ENCODE data around the gene PLA2G2D.

DNA sequence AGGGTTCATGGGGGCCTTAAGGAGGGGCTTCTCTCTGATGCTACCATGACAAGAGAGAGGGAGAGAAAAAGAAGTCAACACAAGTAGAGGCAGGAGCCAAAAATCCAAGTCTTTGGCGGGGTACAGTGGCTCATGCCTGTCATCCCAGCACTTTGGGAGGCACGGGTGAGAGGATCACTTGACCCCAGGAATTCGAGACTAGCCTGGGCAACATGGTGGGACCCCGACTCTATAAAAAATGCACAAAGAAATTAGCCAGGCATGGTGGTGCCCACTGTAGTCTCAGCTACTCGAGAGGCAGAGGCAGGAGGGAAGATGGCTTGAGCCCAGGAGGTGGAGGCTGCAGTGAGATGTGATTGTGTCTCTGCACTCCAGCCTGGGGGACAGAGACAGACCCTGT, 40.6 kb downstream of the PLA2G2D start:
- TF ChIP-seq CSDC2 (CRISPR knock-in tag; IDR thresholded peaks at IDR 0.05), result no peak
- no peak for TF ChIP-seq OSR1 (CRISPR knock-in tag; IDR thresholded peaks at IDR 0.05)
- TF ChIP-seq ARNTL (CRISPR knock-in tag; IDR thresholded peaks at IDR 0.05; ENCODE audit: borderline replicate concordance, low read depth), result no peak
- TF ChIP-seq, protein P1, sequence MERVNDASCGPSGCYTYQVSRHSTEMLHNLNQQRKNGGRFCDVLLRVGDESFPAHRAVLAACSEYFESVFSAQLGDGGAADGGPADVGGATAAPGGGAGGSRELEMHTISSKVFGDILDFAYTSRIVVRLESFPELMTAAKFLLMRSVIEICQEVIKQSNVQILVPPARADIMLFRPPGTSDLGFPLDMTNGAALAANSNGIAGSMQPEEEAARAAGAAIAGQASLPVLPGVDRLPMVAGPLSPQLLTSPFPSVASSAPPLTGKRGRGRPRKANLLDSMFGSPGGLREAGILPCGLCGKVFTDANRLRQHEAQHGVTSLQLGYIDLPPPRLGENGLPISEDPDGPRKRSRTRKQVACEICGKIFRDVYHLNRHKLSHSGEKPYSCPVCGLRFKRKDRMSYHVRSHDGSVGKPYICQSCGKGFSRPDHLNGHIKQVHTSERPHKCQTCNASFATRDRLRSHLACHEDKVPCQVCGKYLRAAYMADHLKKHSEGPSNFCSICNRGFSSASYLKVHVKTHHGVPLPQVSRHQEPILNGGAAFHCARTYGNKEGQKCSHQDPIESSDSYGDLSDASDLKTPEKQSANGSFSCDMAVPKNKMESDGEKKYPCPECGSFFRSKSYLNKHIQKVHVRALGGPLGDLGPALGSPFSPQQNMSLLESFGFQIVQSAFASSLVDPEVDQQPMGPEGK (CRISPR knock-in tag; IDR thresholded peaks at IDR 0.05; ENCODE audit: borderline replicate concordance), result no peak
- TF ChIP-seq RARB (CRISPR knock-in tag; IDR thresholded peaks at IDR 0.05), result no peak
- no peak for TF ChIP-seq CREB5 (CRISPR knock-in tag; IDR thresholded peaks at IDR 0.05; ENCODE audit: low read depth)
